HUES64 (cell line): ENCODE results near the gene F10.

Experiments used
- H3K27ac ChIP-seq: 2 replicates; pipeline ENCODE4 v1.7.0; 2013; ENCODE audit warnings: low read depth, low read length, inconsistent platforms
- H3K27me3 ChIP-seq: 2 replicates; pipeline ENCODE4 v1.6.1; 2013; ENCODE audit warnings: mild to moderate bottlenecking, low read length; ENCODE audit not compliant: insufficient read depth
- H3K36me3 ChIP-seq: 2 replicates; pipeline ENCODE4 v1.6.1; 2013; ENCODE audit warnings: mild to moderate bottlenecking, low read length; ENCODE audit not compliant: insufficient read depth
- H3K4me1 ChIP-seq: 2 replicates; pipeline ENCODE4 v1.6.1; 2013; ENCODE audit warnings: mild to moderate bottlenecking, low read length, moderate library complexity; ENCODE audit not compliant: insufficient read depth
- H3K4me3 ChIP-seq: 2 replicates; pipeline ENCODE4 v1.5.1; 2013; ENCODE audit warnings: mild to moderate bottlenecking, low read length, moderate library complexity
- H3K9ac ChIP-seq: 2 replicates; pipeline ENCODE4 v1.6.1; 2013; ENCODE audit warnings: mild to moderate bottlenecking, low read depth, low read length
- H3K9me3 ChIP-seq: 2 replicates; pipeline ENCODE4 v1.6.1; 2013; ENCODE audit warnings: low read depth, low read length; ENCODE audit not compliant: insufficient read depth
- WGBS: fragments of 150-250, 120-280 bp; methylation state at CpG from one replicate; pipeline ENCODE4 v1.1.7; 2013; ENCODE audit warnings: missing lambda C conversion rate; 5-methylcytosine and 5-hydroxymethylcytosine counted together

F10 gene

GRCh38 chr13:113142876-113143275 is 20.3 kb downstream of the F10 start:
- no peaks in the 10 kb centered on the region for H3K9me3 ChIP-seq
- H3K9ac ChIP-seq, result no peak overlapping the region
- H3K36me3 ChIP-seq, result no peaks in the 10 kb centered on the region
- 92% methylated on average over 7 of the region's 7 CpGs for WGBS
- no peak overlapping the region for H3K27ac ChIP-seq
- no peak overlapping the region for H3K4me3 ChIP-seq
- H3K4me1 ChIP-seq, result peaks cover 4% of the 10 kb centered on the region; the same call in 1 of the 2 replicates
- H3K27me3 ChIP-seq, result no peaks in the 10 kb centered on the region

GRCh38 chr13:113143466-113144254 is 21.1 kb downstream of the F10 start:
- Histone ChIP-seq H3K27me3 (no peaks in the 10 kb centered on the region), H3K9me3 (no peaks in the 10 kb centered on the region), H3K36me3 (no peaks in the 10 kb centered on the region), H3K4me1 (no peaks in the 10 kb centered on the region), H3K9ac (no peak overlapping the region), H3K27ac (no peak overlapping the region), H3K4me3 (no peak overlapping the region)
- WGBS, result 91% methylated on average over 39 of the region's 39 CpGs

GRCh38 chr13:113144255-113144629 is 21.6 kb downstream of the F10 start:
- H3K9me3 ChIP-seq, result no peaks in the 10 kb centered on the region
- H3K4me3 ChIP-seq, result no peak overlapping the region
- WGBS, result 87% methylated on average over 9 of the region's 12 CpGs
- no peaks in the 10 kb centered on the region for H3K36me3 ChIP-seq
- H3K9ac ChIP-seq, result no peak overlapping the region
- H3K27me3 ChIP-seq, result no peaks in the 10 kb centered on the region
- H3K27ac ChIP-seq, result no peak overlapping the region
- H3K4me1 ChIP-seq, result no peaks in the 10 kb centered on the region

GRCh38 chr13:113145496-113145895 is 22.9 kb downstream of the F10 start:
- Histone ChIP-seq H3K36me3 (no peaks in the 10 kb centered on the region), H3K4me3 (no peak overlapping the region), H3K9me3 (no peaks in the 10 kb centered on the region), H3K9ac (no peak overlapping the region), H3K4me1 (no peaks in the 10 kb centered on the region), H3K27me3 (no peaks in the 10 kb centered on the region), H3K27ac (no peak overlapping the region)
- 91% methylated on average over 12 of the region's 12 CpGs for WGBS

- 88% methylated on average over 15 of the region's 15 CpGs for WGBS
- no peak overlapping the region for H3K9ac ChIP-seq
- no peaks in the 10 kb centered on the region for H3K27me3 ChIP-seq
- H3K4me3 ChIP-seq, result no peak overlapping the region
- H3K36me3 ChIP-seq, result no peaks in the 10 kb centered on the region
- H3K9me3 ChIP-seq, result no peaks in the 10 kb centered on the region
- H3K4me1 ChIP-seq, result no peaks in the 10 kb centered on the region
- H3K27ac ChIP-seq, result no peak overlapping the region
Observed at GRCh38 chr13:113145911-113146598, 23.5 kb downstream of the F10 start.

- H3K4me1 ChIP-seq, result no peaks in the 10 kb centered on the region
- no peak overlapping the region for H3K27ac ChIP-seq
- peaks cover 3% of the 10 kb centered on the region; the same call in 1 of the 2 replicates for H3K27me3 ChIP-seq
- H3K9ac ChIP-seq, result no peak overlapping the region
- 91% methylated on average over 9 of the region's 9 CpGs for WGBS
- no peak overlapping the region for H3K4me3 ChIP-seq
- H3K9me3 ChIP-seq, result no peaks in the 10 kb centered on the region
- no peaks in the 10 kb centered on the region for H3K36me3 ChIP-seq
Observed at GRCh38 chr13:113146750-113147149, 24.2 kb downstream of the F10 start.

- WGBS, result 90% methylated on average over 8 of the region's 8 CpGs
- H3K4me1 ChIP-seq, result 0 out of 2 replicates have a peak, but pooled peaks cover 1% of the 10 kb centered on the region
- no peak overlapping the region for H3K4me3 ChIP-seq
- H3K36me3 ChIP-seq, result no peaks in the 10 kb centered on the region
- peaks cover 7% of the 10 kb centered on the region for H3K27me3 ChIP-seq
- no peak overlapping the region for H3K9ac ChIP-seq
- H3K9me3 ChIP-seq, result no peaks in the 10 kb centered on the region
- H3K27ac ChIP-seq, result no peak overlapping the region
Observed at GRCh38 chr13:113147206-113147605, 24.6 kb downstream of the F10 start.

- Histone ChIP-seq H3K36me3 (no peaks in the 10 kb centered on the region), H3K9ac (no peak overlapping the region), H3K27ac (no peak overlapping the region), H3K27me3 (peaks cover 19% of the 10 kb centered on the region), H3K4me1 (peaks cover 3% of the 10 kb centered on the region; the same call in 1 of the 2 replicates), H3K9me3 (no peaks in the 10 kb centered on the region), H3K4me3 (no peak overlapping the region)
- WGBS, result 95% methylated on average over 13 of the region's 13 CpGs
Observed at GRCh38 chr13:113148407-113148806, 25.8 kb downstream of the F10 start.

GRCh38 chr13:113148940-113149503 is 26.4 kb downstream of the F10 start:
- Histone ChIP-seq H3K4me1 (peaks cover 6% of the 10 kb centered on the region; the same call in 1 of the 2 replicates), H3K27me3 (peaks cover 24% of the 10 kb centered on the region), H3K9me3 (no peaks in the 10 kb centered on the region), H3K4me3 (no peak overlapping the region), H3K36me3 (no peaks in the 10 kb centered on the region), H3K27ac (no peak overlapping the region), H3K9ac (no peak overlapping the region)
- whole genome bisulfite sequencing, result 96% methylated on average over 38 of the region's 38 CpGs

GRCh38 chr13:113149711-113150549 is 27.3 kb downstream of the F10 start:
- peaks cover 11% of the 10 kb centered on the region; the same call in 1 of the 2 replicates for H3K4me1 ChIP-seq
- peaks cover 24% of the 10 kb centered on the region for H3K27me3 ChIP-seq
- H3K36me3 ChIP-seq, result no peaks in the 10 kb centered on the region
- H3K4me3 ChIP-seq, result no peak overlapping the region
- no peak overlapping the region for H3K9ac ChIP-seq
- WGBS, result 94% methylated on average over 26 of the region's 26 CpGs
- no peaks in the 10 kb centered on the region for H3K9me3 ChIP-seq
- no peak overlapping the region for H3K27ac ChIP-seq
